GM12874 (cell line): ENCODE results near the gene ZBTB21.

Experiments
- TF ChIP-seq, protein P1 (sequence below): IDR thresholded peaks from 2 replicates; pipeline ENCODE4 v1.5.1; 2011; ENCODE audit warnings: low read depth, mild to moderate bottlenecking, control low read depth, low read length, moderate library complexity; ENCODE audit not compliant: insufficient read depth

The ZBTB21 gene

DNA sequence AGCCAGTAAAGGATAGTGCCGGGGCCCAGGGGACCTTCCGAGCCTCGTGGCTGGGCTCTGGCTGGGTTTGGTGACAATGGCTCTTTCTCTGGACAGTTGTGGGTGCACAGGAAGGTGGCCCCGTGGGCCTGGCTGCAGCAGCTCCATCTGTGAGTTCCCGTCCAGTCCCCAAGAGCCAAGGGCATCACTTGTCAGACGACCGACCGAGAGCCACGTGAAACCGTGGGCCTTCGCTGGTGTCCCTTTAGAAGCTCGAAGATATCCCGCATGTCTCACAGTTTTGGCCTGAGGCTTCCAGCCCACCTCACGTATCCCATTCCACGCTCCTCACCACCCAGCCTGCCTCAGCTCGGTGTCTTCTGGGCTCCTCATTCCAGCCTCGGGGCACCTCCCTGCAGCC, 33.8 kb upstream of the ZBTB21 start:
- TF ChIP-seq, protein P1, sequence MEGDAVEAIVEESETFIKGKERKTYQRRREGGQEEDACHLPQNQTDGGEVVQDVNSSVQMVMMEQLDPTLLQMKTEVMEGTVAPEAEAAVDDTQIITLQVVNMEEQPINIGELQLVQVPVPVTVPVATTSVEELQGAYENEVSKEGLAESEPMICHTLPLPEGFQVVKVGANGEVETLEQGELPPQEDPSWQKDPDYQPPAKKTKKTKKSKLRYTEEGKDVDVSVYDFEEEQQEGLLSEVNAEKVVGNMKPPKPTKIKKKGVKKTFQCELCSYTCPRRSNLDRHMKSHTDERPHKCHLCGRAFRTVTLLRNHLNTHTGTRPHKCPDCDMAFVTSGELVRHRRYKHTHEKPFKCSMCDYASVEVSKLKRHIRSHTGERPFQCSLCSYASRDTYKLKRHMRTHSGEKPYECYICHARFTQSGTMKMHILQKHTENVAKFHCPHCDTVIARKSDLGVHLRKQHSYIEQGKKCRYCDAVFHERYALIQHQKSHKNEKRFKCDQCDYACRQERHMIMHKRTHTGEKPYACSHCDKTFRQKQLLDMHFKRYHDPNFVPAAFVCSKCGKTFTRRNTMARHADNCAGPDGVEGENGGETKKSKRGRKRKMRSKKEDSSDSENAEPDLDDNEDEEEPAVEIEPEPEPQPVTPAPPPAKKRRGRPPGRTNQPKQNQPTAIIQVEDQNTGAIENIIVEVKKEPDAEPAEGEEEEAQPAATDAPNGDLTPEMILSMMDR = no peak

- TF ChIP-seq, protein P1 = no peak
These were observed 33.2 kb upstream of the ZBTB21 start for GRCh38 chr21:42043201-42043895.

GRCh38 chr21:42042651-42043050, 32.5 kb upstream of the ZBTB21 start:
- TF ChIP-seq, protein P1 = no peak

DNA sequence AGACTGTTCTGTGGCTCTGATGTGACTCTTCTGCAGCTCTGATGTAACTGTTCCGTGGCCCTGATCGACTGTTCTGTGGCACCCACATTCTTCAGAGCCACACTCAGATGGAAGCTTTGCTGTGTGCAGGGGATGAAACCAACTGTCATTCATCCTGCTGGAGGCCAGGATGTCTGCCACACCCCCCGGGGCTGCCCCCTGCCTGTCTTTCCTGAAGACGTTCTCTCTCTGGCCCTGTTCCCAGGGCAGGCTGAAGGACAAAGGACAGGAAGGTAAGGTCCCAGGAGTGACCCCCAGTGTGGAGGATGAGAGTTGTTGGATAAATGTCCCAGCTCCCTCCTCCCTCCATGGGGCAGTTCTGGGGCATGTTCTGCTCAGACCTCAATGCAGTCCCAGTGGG, 31.6 kb upstream of the ZBTB21 start:
- TF ChIP-seq, protein P1 = no peak

- TF ChIP-seq, protein P1 = no peak
These were observed 31.1 kb upstream of the ZBTB21 start for GRCh38 chr21:42041246-42041645.

DNA sequence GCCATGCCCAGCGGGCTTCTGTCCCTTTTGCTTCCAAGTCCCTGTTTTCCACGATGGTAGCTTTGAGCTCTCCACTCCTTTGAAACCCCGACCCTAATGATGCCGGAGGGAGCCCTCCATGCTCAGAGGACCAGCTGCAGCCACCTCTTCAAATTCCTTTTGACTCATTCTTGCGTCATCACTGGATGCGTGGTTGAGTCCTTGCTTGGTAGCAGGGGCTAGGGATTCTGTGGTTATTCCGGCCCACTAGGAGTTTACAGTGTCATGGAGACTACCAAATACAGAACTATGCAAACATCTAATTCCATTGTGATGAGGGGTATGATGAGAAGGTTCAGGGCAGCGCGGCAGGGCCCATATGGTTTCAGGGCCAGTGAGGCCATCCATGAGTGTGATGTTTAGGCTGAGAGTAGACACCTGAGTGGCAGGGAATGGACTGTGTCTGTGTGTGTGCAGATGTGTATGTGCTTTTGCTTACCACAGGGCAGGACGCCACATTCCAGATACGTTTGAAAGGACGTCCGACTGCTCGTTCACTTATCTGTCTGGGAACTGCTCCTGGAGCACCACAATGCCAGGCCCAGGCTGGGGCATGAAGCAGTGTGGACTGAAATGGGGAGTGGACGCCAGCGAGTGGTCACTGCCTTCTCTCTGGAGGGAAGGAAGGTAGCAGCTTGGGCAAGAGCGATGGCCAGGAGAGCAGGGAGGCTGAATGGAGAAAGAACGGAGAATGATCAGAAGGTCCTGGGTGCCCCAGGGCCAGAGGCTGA, 30.4 kb upstream of the ZBTB21 start:
- TF ChIP-seq, protein P1 = no peak

DNA sequence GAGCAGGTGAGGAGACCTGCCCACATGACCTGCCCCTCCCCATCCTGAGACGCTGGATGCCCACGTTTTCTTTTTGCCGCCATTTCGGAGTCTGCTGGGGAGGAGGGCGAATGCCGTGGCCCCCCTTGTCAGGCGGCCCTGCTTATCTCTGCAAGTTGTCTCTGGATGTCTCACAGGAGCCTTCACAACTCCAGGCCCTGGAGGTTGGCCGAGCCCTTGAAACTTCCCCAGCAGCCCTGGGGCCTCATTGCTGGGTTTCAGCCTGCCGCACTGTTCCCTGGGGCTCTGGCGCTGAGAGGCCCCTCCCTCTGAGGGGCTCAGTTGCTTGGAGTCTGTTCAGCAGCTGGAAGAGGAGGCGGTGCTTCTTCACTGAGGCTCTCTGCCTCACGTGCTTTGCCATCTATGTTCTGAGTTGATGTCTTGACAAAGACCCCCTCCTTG, 29.8 kb upstream of the ZBTB21 start:
- TF ChIP-seq, protein P1 = no peak
